Measurements from ENCODE around the gene HELT. TPM values are rescaled to one million over a fixed set of nuclear protein-coding genes. Genes with fewer than 3 reads are reported as not detected.
"Not testable (repeated sequence)": the region's sequence is repeated elsewhere in the genome, so short reads cannot be mapped to it uniquely, and the experiment has no call there.

HELT gene
- total RNA-seq, 2 experiments from 2014 or later = not detected

GRCh38 chr4:184989283-184989682 lies 29.0 kb upstream of the HELT start:
- CTCF ChIA-PET = interaction anchor here (1.3 kb wide), 1 partner anchor 16 kb away, joined by 3 read pairs; no protein-coding TSS in a partner anchor
- intact Hi-C loops (cut with micrococcal nuclease) = loop anchor here (10.0 kb wide), 1 partner anchor 724 kb away; no protein-coding TSS in a partner anchor
- not testable (repeated sequence) for H3K4me3 Mint-ChIP-seq

GRCh38 chr4:184990131-184990530 lies 28.2 kb upstream of the HELT start:
- H3K36me3 Mint-ChIP-seq; DNase-seq; H3K4me3 Mint-ChIP-seq; POLR2A ChIA-PET; intact Hi-C loops (cut with micrococcal nuclease); H3K27me3 Mint-ChIP-seq; H3K9me3 Mint-ChIP-seq; H3K4me1 Mint-ChIP-seq (ENCODE audit: low read depth); H3K27ac Mint-ChIP-seq: not testable (repeated sequence)
- CTCF ChIA-PET = interaction anchor here (1.3 kb wide), 1 partner anchor 15 kb away, joined by 3 read pairs; no protein-coding TSS in a partner anchor

More at GRCh38 chr4:184989283-184989682, 29.0 kb upstream of the HELT start:
- H3K27ac Mint-ChIP-seq; H3K9me3 Mint-ChIP-seq; DNase-seq; H3K4me1 Mint-ChIP-seq (ENCODE audit: low read depth); H3K36me3 Mint-ChIP-seq; POLR2A ChIA-PET; H3K27me3 Mint-ChIP-seq: not testable (repeated sequence)

- Mint-ChIP-seq H3K27ac (no peak overlapping the region), H3K9me3 (no peaks in the 10 kb centered on the region), H3K27me3 (no peaks in the 10 kb centered on the region), H3K4me1 (ENCODE audit: low read depth) (no peaks in the 10 kb centered on the region), H3K4me3 (no peak overlapping the region), H3K36me3 (no peaks in the 10 kb centered on the region)
- ChIA-PET CTCF (no interaction called here), POLR2A (no interaction called here)
- intact Hi-C loops (cut with micrococcal nuclease) = no loop called here
- no peak for DNase-seq
Measured at GRCh38 chr4:184991860-184992259, 26.4 kb upstream of the HELT start.

DNA sequence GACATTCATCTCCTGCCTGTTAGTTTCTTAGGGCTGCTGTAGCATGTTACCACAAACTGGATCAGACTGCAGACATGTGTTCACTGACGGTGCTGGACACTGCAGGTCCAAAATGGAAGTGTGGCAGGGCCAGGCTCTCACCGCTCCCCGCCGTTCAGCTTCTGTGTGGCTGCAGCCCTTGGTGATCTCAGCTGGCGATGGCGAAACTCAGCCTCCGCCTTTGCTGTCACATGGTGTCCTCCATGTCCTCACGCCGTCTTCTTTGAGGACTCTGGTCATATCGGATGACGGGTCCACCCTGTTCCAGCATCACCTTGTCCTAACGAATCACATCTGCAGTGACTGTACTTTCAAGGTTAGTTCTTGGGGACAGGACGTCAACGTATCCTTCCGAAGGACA lies 25.9 kb upstream of the HELT start:
- no peaks in the 10 kb centered on the region for H3K36me3 Mint-ChIP-seq
- no peak for DNase-seq
- CTCF ChIA-PET = no interaction called here
- POLR2A ChIA-PET = no interaction called here
- H3K4me3 Mint-ChIP-seq = no peak overlapping the region
- no peaks in the 10 kb centered on the region for H3K9me3 Mint-ChIP-seq
- intact Hi-C loops (cut with micrococcal nuclease) = no loop called here
- H3K4me1 Mint-ChIP-seq (ENCODE audit: low read depth) = no peaks in the 10 kb centered on the region
- H3K27ac Mint-ChIP-seq = no peak overlapping the region
- no peaks in the 10 kb centered on the region for H3K27me3 Mint-ChIP-seq

DNA sequence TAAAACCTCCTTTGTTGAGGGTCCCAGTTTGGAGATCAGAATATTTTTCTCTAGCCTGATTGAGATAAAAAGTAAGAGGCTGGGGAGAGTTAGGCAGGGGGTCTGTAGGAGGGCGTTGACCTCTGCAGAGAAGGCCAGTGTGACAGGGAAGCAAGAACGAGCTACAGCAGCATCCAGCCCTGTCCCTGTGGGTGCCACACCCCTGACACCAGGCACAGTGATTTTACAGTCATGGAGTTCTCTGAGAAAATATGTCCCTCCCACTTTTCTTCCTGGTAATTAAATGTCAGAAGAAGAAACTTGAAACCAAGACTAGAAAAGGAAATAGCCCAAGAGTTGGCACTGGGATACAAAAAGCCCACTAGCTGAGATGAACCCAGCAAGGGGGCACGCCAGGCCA lies 25.0 kb upstream of the HELT start:
- H3K4me3 Mint-ChIP-seq = no peak overlapping the region
- no peaks in the 10 kb centered on the region for H3K27me3 Mint-ChIP-seq
- intact Hi-C loops (cut with micrococcal nuclease) = no loop called here
- ChIA-PET CTCF (no interaction called here), POLR2A (no interaction called here)
- no peak for DNase-seq
- no peaks in the 10 kb centered on the region for H3K36me3 Mint-ChIP-seq
- no peaks in the 10 kb centered on the region for H3K4me1 Mint-ChIP-seq (ENCODE audit: low read depth)
- H3K9me3 Mint-ChIP-seq = no peaks in the 10 kb centered on the region
- H3K27ac Mint-ChIP-seq = no peak overlapping the region

GRCh38 chr4:184994010-184994622 lies 24.2 kb upstream of the HELT start:
- Mint-ChIP-seq H3K27ac (no peak overlapping the region), H3K9me3 (no peaks in the 10 kb centered on the region), H3K36me3 (no peaks in the 10 kb centered on the region), H3K4me3 (no peak overlapping the region), H3K27me3 (no peaks in the 10 kb centered on the region), H3K4me1 (ENCODE audit: low read depth) (no peaks in the 10 kb centered on the region)
- POLR2A ChIA-PET = no interaction called here
- CTCF ChIA-PET = no interaction called here
- no peak for DNase-seq
- intact Hi-C loops (cut with micrococcal nuclease) = no loop called here

DNA sequence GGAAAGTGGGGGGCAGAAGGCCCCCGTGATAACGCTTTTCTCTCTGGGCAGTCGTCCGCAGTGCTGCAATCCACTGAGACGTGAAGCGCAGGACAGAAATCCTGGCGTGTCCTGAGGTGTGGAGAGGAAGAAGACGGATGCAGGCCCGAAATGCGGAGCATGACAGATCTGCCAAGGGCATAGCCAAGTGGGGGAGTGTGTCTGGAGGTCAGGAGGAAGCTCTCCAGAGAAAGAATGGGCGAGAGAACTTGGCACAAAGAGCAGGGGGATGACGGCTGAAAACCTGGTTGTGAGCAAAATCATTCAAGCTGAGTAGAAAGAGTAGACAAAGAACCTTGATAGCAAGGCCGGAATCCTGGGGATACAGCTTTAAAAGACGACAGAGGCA lies 23.7 kb upstream of the HELT start:
- Mint-ChIP-seq H3K4me3 (no peak overlapping the region), H3K27ac (no peak overlapping the region), H3K9me3 (no peaks in the 10 kb centered on the region), H3K36me3 (no peaks in the 10 kb centered on the region), H3K4me1 (ENCODE audit: low read depth) (no peaks in the 10 kb centered on the region), H3K27me3 (no peaks in the 10 kb centered on the region)
- DNase-seq = no peak
- CTCF ChIA-PET = no interaction called here
- intact Hi-C loops (cut with micrococcal nuclease) = no loop called here
- POLR2A ChIA-PET = no interaction called here

DNA sequence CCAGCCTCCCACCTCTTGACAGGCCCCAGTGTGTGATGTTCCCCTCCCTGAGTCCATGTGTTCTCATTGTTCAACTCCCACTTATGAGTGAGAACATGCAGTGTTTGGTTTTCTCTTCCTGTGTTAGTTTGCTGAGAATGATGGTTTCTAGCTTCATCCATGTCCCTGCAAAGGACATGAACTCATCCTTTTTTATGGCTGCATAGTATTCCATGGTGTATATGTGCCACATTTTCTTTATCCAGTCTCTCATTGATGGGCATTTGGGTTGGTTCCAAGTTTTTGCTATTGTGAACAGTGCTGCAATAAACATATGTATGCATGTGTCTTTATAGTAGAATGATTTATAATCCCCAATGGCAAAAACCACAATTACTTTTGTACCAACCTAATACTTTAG lies 20.6 kb upstream of the HELT start:
- H3K27me3 Mint-ChIP-seq; intact Hi-C loops (cut with micrococcal nuclease); H3K9me3 Mint-ChIP-seq; H3K36me3 Mint-ChIP-seq; H3K4me3 Mint-ChIP-seq; POLR2A ChIA-PET; H3K4me1 Mint-ChIP-seq (ENCODE audit: low read depth); H3K27ac Mint-ChIP-seq; DNase-seq: not testable (repeated sequence)
- CTCF ChIA-PET = interaction anchor here (0.5 to 1.9 kb wide), 2 partner anchors 10 to 1089 kb away, joined by 3 to 6 read pairs; no protein-coding TSS in a partner anchor

DNA sequence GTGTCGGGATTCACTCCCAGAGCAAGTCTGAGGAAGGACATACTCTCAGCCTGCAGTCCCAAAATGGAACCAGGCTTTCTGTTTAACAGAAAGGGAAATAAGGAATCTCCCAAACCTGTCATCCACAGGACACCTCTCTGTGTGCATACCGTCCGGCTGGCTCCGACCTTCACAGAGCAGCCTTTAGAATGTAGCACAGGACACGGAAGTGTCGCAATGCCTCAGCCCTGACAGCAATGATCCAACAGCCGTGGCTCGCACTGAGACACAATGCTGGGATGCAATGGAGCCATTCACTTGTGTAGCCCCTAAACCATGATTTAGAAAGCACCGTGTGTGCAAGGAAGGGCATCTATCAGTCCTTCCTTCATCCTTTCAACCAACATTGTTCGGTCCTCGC lies 15.5 kb upstream of the HELT start:
- DNase-seq = no peak

DNA sequence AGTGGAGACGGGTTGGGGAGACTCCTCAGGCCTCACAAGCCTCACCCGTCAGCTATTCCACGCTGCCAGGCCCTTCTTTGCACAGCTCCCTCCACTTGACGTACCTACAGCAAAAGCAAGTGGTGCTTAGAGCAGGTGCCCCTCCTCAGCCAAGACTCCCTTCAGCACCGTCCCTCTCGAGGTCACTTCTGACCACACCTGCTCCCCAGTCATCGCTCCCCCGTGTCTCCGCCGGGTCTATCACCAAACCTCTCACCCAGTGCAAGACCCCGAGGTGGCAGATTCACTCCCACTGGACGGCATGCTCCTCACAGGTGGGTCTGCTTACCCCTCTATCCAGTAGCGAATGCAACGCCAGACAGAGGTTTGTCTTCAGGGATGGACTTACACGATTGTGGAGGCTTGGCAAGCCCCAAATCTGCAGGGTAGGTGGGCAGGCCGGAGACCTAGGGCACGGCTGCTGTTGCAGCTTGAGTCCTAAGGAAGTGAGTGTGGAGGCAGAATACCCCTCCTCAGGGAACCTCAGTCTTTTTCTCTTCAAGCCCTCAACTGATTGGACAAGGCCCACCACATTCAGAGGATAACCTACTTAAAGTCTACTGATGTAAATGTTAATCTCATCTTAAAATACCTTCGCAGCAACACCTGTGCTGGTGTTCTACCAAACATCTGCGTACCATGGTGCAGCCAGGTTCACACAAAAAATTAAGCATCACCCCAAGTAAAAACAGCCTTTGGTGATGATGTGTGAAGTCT lies 14.5 kb upstream of the HELT start:
- Mint-ChIP-seq H3K4me3 (no peak overlapping the region), H3K9me3 (no peaks in the 10 kb centered on the region), H3K4me1 (ENCODE audit: low read depth) (peaks cover 7% of the 10 kb centered on the region), H3K36me3 (no peaks in the 10 kb centered on the region), H3K27ac (no peak overlapping the region), H3K27me3 (peaks cover 19% of the 10 kb centered on the region)
- POLR2A ChIA-PET = no interaction called here
- DNase-seq = no peak
- intact Hi-C loops (cut with micrococcal nuclease) = no loop called here
- CTCF ChIA-PET = interaction anchor here (1.4 to 1.7 kb wide), 2 partner anchors 36 to 258 kb away, joined by 3 to 8 read pairs; no protein-coding TSS in a partner anchor

More for the DNA sequence above, 15.5 kb upstream of the HELT start:
- H3K9me3 Mint-ChIP-seq = no peaks in the 10 kb centered on the region
- no peaks in the 10 kb centered on the region for H3K36me3 Mint-ChIP-seq
- peaks cover 7% of the 10 kb centered on the region for H3K4me1 Mint-ChIP-seq (ENCODE audit: low read depth)
- no peak overlapping the region for H3K27ac Mint-ChIP-seq
- H3K4me3 Mint-ChIP-seq = no peak overlapping the region
- intact Hi-C loops (cut with micrococcal nuclease) = no loop called here
- H3K27me3 Mint-ChIP-seq = peaks cover 15% of the 10 kb centered on the region
- ChIA-PET CTCF (interaction anchor here (1.4 kb wide), 1 partner anchor 37 kb away, joined by 3 read pairs; no protein-coding TSS in a partner anchor), POLR2A (no interaction called here)

- intact Hi-C loops (cut with micrococcal nuclease) = loop anchor here (1.0 to 5.0 kb wide), 3 partner anchors 92 to 257 kb away; no protein-coding TSS in a partner anchor
- H3K27ac Mint-ChIP-seq = no peak overlapping the region
Measured at GRCh38 chr4:185004562-185005218, 13.6 kb upstream of the HELT start.

DNA sequence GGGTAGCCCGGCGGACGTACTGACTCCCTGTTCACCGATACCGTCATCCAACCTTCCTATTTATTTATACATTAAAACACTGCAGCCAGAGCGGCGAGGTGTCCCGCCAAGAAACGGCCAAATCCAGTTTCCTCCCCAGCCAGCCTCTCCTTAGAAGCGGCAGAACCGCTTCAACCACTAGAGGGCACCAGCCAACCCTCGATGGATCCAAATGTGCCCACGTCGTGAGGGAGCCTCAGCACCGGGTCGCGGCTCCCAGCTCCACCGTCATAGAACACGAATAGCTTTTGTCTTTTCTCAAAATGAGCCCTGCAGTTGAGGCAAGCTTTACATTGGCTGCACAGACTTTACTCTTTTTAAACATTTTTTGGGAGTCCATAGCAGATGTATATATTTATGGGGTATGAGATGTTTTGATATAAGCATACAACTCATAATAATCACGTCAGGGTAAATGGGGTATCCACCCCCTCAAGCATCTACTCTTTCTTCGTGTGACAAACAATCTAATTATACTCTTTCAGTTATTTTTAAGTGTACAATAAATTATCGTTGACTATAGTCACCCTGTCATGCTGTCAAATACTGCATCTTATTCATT lies 13.0 kb upstream of the HELT start:
- intact Hi-C loops (cut with micrococcal nuclease) = loop anchor here (1.0 to 5.0 kb wide), 3 partner anchors 91 to 258 kb away; no protein-coding TSS in a partner anchor
- CTCF ChIA-PET = interaction anchor here (0.5 to 2.4 kb wide), 20 partner anchors 9 to 1658 kb away, joined by 3 to 18 read pairs (median 4); partner anchors contain the start of genes HELT and SLC25A4
- H3K4me3 Mint-ChIP-seq = no peak overlapping the region
- H3K27ac Mint-ChIP-seq = no peak overlapping the region
- H3K9me3 Mint-ChIP-seq = no peaks in the 10 kb centered on the region
- peaks cover 30% of the 10 kb centered on the region for H3K27me3 Mint-ChIP-seq
- peak; percentile 87 for DNase-seq
- no peaks in the 10 kb centered on the region for H3K36me3 Mint-ChIP-seq
- POLR2A ChIA-PET = no interaction called here
- peaks cover 7% of the 10 kb centered on the region for H3K4me1 Mint-ChIP-seq (ENCODE audit: low read depth)

More at GRCh38 chr4:185004562-185005218, 13.6 kb upstream of the HELT start:
- ChIA-PET POLR2A (no interaction called here), CTCF (interaction anchor here (0.6 to 1.7 kb wide), 12 partner anchors 9 to 594 kb away, joined by 3 to 18 read pairs (median 4); partner anchors contain the start of genes HELT and SLC25A4)
- peaks cover 27% of the 10 kb centered on the region for H3K27me3 Mint-ChIP-seq
- H3K36me3 Mint-ChIP-seq = no peaks in the 10 kb centered on the region
- DNase-seq = no peak
- peaks cover 7% of the 10 kb centered on the region for H3K4me1 Mint-ChIP-seq (ENCODE audit: low read depth)
- H3K4me3 Mint-ChIP-seq = no peak overlapping the region
- no peaks in the 10 kb centered on the region for H3K9me3 Mint-ChIP-seq

Data from activated CD4-positive, alpha-beta memory T cell treated with anti-CD3 and anti-CD28 coated beads for 36 hours (primary cell).